Measurements from ENCODE around the gene DYNAP. TPM values are rescaled to one million over a fixed set of nuclear protein-coding genes. Genes with fewer than 3 reads are reported as not detected.

DYNAP gene
- total and polyA plus RNA-seq, 10 donors: 0.18 to 2.6 (median 0.93) TPM

- H3K36me3 ChIP-seq: no peaks in the 10 kb centered on the region
- no peak for TF ChIP-seq POLR2AphosphoS5 (IDR thresholded peaks at IDR 0.05)
- TF ChIP-seq POLR2A (IDR thresholded peaks at IDR 0.05): no peak
- no peak for TF ChIP-seq CTCF (IDR thresholded peaks at IDR 0.05 in 8 of 11, conservative IDR thresholded peaks at IDR 0.05 in 3 of 11)
- no peaks in the 10 kb centered on the region for H3K27me3 ChIP-seq (replicated peaks in 1 of 7)
- no peak overlapping the region for H3K4me3 ChIP-seq
- no peak for DNase-seq
- peaks cover 0 to 9% (median 0%) of the 10 kb centered on the region in 8 donors for H3K9me3 ChIP-seq
- intact Hi-C loops (cut with DNase I; ENCODE audit: low total_unique reads): no loop called here
- H3K4me1 ChIP-seq: no peaks in the 10 kb centered on the region
- no peak overlapping the region for H3K27ac ChIP-seq
Observed at GRCh38 chr18:54630963-54631362, 39.9 kb downstream of the DYNAP start.

DNA sequence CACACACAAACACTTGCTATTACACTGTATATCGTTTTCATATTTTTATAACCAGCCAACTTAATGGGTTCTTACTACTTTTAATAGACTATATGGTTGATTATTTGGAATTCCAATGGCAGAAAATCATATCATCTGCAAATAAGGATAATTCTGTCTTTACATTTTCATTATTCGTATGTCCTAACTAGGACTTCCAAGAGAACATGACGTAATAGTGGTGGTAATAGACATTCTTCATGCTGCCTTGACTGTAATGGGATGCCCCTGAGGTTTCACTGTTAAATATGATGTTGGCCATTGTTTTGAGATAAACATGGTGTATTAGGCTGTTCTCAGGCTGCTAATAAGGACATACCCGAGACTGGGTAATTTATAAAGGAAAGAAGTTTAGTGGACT is 45.2 kb downstream of the DYNAP start:
- 75 to 94% (median 82%) methylated on average over 4 of the region's 4 CpGs for WGBS, 5 donors

DNA sequence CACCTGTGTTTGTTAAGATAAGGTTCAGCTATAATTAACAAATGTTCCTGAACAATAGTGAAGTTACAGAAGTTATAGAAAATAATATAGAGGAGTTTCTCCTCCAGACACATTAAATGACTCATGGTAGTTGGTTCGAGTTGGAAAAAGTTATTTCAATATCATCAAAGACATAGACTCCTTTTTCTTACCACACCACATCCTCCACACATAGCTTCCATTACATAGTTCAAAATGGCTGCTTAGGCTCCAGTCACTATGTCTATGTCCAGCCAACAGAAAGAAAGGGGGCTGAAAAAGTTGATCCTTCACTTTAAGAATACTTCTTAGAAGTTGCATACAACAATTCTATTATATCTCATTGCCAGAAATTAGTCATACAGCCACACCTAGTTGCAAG is 50.7 kb downstream of the DYNAP start:
- Histone ChIP-seq H3K27me3 (replicated peaks in 1 of 7) (no peaks in the 10 kb centered on the region), H3K27ac (no peak overlapping the region), H3K4me3 (no peak overlapping the region), H3K4me1 (no peaks in the 10 kb centered on the region), H3K9me3 (no peaks in the 10 kb centered on the region), H3K36me3 (no peaks in the 10 kb centered on the region)
- no peak for DNase-seq
- WGBS, 5 donors: 45 to 71% (median 70%) methylated on average over 1 of the region's 1 CpG
- intact Hi-C loops (cut with DNase I; ENCODE audit: low total_unique reads): no loop called here
- TF ChIP-seq POLR2AphosphoS5 (IDR thresholded peaks at IDR 0.05) (no peak), POLR2A (IDR thresholded peaks at IDR 0.05) (no peak), CTCF (IDR thresholded peaks at IDR 0.05 in 8 of 11, conservative IDR thresholded peaks at IDR 0.05 in 3 of 11) (no peak)

More for the DNA sequence above, 45.2 kb downstream of the DYNAP start:
- Histone ChIP-seq H3K4me3 (no peak overlapping the region), H3K27me3 (replicated peaks in 1 of 7) (no peaks in the 10 kb centered on the region), H3K4me1 (no peaks in the 10 kb centered on the region), H3K9me3 (no peaks in the 10 kb centered on the region), H3K27ac (no peak overlapping the region), H3K36me3 (no peaks in the 10 kb centered on the region)
- intact Hi-C loops (cut with DNase I; ENCODE audit: low total_unique reads): no loop called here
- no peak for TF ChIP-seq CTCF (IDR thresholded peaks at IDR 0.05 in 8 of 11, conservative IDR thresholded peaks at IDR 0.05 in 3 of 11)
- TF ChIP-seq POLR2AphosphoS5 (IDR thresholded peaks at IDR 0.05): no peak
- no peak for TF ChIP-seq POLR2A (IDR thresholded peaks at IDR 0.05)
- no peak for DNase-seq

- Histone ChIP-seq H3K9me3 (no peaks in the 10 kb centered on the region), H3K27me3 (replicated peaks in 1 of 7) (peaks cover 0 to 4% (median 0%) of the 10 kb centered on the region in 7 donors), H3K27ac (no peak overlapping the region), H3K4me1 (no peaks in the 10 kb centered on the region), H3K4me3 (no peak overlapping the region), H3K36me3 (no peaks in the 10 kb centered on the region)
- TF ChIP-seq POLR2AphosphoS5 (IDR thresholded peaks at IDR 0.05) (no peak), CTCF (IDR thresholded peaks at IDR 0.05 in 8 of 11, conservative IDR thresholded peaks at IDR 0.05 in 3 of 11) (no peak)
- intact Hi-C loops (cut with DNase I; ENCODE audit: low total_unique reads): no loop called here
- WGBS, 5 donors: 13 to 20% (median 16%) methylated on average over 2 of the region's 2 CpGs
- no peak for DNase-seq
Observed at GRCh38 chr18:54647176-54647575, 56.1 kb downstream of the DYNAP start.

Other genes starting within 250 kb of the DYNAP start
- not detected for gene STARD6, start 233.4 kb upstream of the DYNAP start, total RNA-seq
- not detected for gene STARD6, start 233.4 kb upstream of the DYNAP start, polyA plus RNA-seq
- 1 to 10 TPM; 2.9 to 4.3 (median 3.6) TPM for gene C18orf54, start 233.3 kb upstream of the DYNAP start, total RNA-seq
- 1 to 10 TPM in 1 of 3 donors, under 1 TPM in 2; 0.67 to 1.1 (median 0.97) TPM for gene C18orf54, start 233.3 kb upstream of the DYNAP start, polyA plus RNA-seq
- 1 to 10 TPM; 2.9 to 6.6 (median 3.7) TPM for gene RAB27B, start 237.2 kb downstream of the DYNAP start, total RNA-seq
- under 1 TPM; 0.26 to 0.54 (median 0.41) TPM for gene RAB27B, start 237.2 kb downstream of the DYNAP start, polyA plus RNA-seq